IMR-90 (cell line): ENCODE data around the gene TBC1D22A. TPM values are rescaled to one million over a fixed set of nuclear protein-coding genes. Genes with fewer than 3 reads are reported as not detected.
A peak's percentile ranks its signal among the peaks of the same experiment; 100 is the strongest.

Experiments used
- ATAC-seq: fragments of 200-7000 bp; cut with Tn5 transposase; 2 replicates; pipeline ENCODE4 v1.9.1; 2020; ENCODE audit warnings: low read depth, mild to moderate bottlenecking, moderate library complexity
- BruUV-seq: library from RNA; stranded (reverse); fragments of 400-500 nt; replicated peaks from 2 replicates; lab custom pipeline; 2021; lab: Mats Ljungman, UMichigan
- CTCF ChIA-PET: fragments of 300-600 bp; formaldehyde crosslinking; extraction: SDS; loops from one replicate; lab custom pipeline; 2021; ENCODE audit warnings: antibody characterized with exemption; lab: Yijun Ruan, JAX
- POLR2A ChIA-PET: fragments of 300-600 bp; sonication (Branson Sonifier 250); formaldehyde crosslinking; loops from one replicate; lab custom pipeline; 2022; ENCODE audit warnings: antibody characterized with exemption; ENCODE audit not compliant: unreplicated experiment; lab: Charles Lee
- DNase-seq: peaks from one replicate; pipeline ENCODE4 v3.0.0; 2013
- H2AFZ ChIP-seq: replicated peaks from 2 replicates; pipeline ENCODE3; 2013; ENCODE audit warnings: low read length, mild to moderate bottlenecking; ENCODE audit not compliant: poor library complexity
- H2AK5ac ChIP-seq: 2 replicates; pipeline ENCODE4 v1.6.1; 2013; ENCODE audit warnings: low read depth, low read length, inconsistent platforms
- H2AK9ac ChIP-seq: replicated peaks from 2 replicates; pipeline ENCODE3; 2013; ENCODE audit warnings: mild to moderate bottlenecking, low read depth, low read length, moderate library complexity; ENCODE audit not compliant: poor library complexity
- H2BK120ac ChIP-seq: 2 replicates; pipeline ENCODE4 v1.6.1; 2013; ENCODE audit warnings: low read depth, low read length, inconsistent platforms
- H2BK15ac ChIP-seq: 3 replicates; pipeline ENCODE4 v1.6.1; 2013; ENCODE audit warnings: low read depth, low read length, inconsistent platforms
- H2BK20ac ChIP-seq: 2 replicates; pipeline ENCODE4 v1.6.1; 2013; ENCODE audit warnings: low read depth, mild to moderate bottlenecking, inconsistent platforms, low read length, moderate library complexity
- H2BK5ac ChIP-seq: 2 replicates; pipeline ENCODE4 v1.6.1; 2013; ENCODE audit warnings: mild to moderate bottlenecking, low read depth, low read length, inconsistent platforms; ENCODE audit not compliant: poor library complexity, severe bottlenecking
- H3K14ac ChIP-seq: replicated peaks from 2 replicates; pipeline ENCODE4 v1.6.1; 2013; ENCODE audit warnings: low read depth, low read length, inconsistent platforms
- H3K18ac ChIP-seq: 2 replicates; pipeline ENCODE4 v1.6.1; 2013; ENCODE audit warnings: low read depth, low read length, control low read depth
- H3K23ac ChIP-seq: 2 replicates; pipeline ENCODE4 v1.6.1; 2013; ENCODE audit warnings: low read depth, low read length, inconsistent platforms
- H3K27ac ChIP-seq: 2 replicates; pipeline ENCODE4 v1.5.1; 2013; ENCODE audit warnings: mild to moderate bottlenecking, control low read depth, low read length; ENCODE audit not compliant: insufficient read depth
- H3K27me3 ChIP-seq: 2 replicates; pipeline ENCODE4 v1.6.1; 2013; ENCODE audit warnings: low read length; ENCODE audit not compliant: control insufficient read depth, insufficient read depth
- H3K36me3 ChIP-seq: 2 replicates; pipeline ENCODE4 v1.6.1; 2013; ENCODE audit warnings: low read length, mixed read lengths; ENCODE audit not compliant: control insufficient read depth, insufficient read depth
- H3K4ac ChIP-seq: 2 replicates; pipeline ENCODE4 v1.6.1; 2013; ENCODE audit warnings: low read depth, low read length, inconsistent platforms
- H3K4me1 ChIP-seq: 2 replicates; pipeline ENCODE4 v1.6.1; 2013; ENCODE audit warnings: low read length, mixed read lengths; ENCODE audit not compliant: control insufficient read depth, insufficient read depth
- H3K4me2 ChIP-seq: 2 replicates; pipeline ENCODE4 v1.6.1; 2013; ENCODE audit warnings: low read depth, mild to moderate bottlenecking, control low read depth, low read length, moderate library complexity
- H3K4me3 ChIP-seq: 2 replicates; pipeline ENCODE4 v1.5.1; 2013; ENCODE audit warnings: low read depth, mild to moderate bottlenecking, control low read depth, low read length, moderate library complexity; ENCODE audit not compliant: insufficient read depth
- H3K56ac ChIP-seq: 2 replicates; pipeline ENCODE4 v1.6.1; 2013; ENCODE audit warnings: low read length, inconsistent platforms; ENCODE audit not compliant: insufficient read depth; ENCODE audit errors: extremely low read depth
- H3K79me1 ChIP-seq, 2 experiments: 2 replicates each; pipeline ENCODE4 v1.6.1; 2013; ENCODE audit warnings: low read length in 2 of 2, inconsistent platforms in 1 of 2, low read depth in 1 of 2
- H3K9ac ChIP-seq: 2 replicates; pipeline ENCODE4 v1.6.1; 2013; ENCODE audit warnings: low read depth, low read length, control low read depth
- H3K9me1 ChIP-seq: 2 replicates; pipeline ENCODE4 v1.6.1; 2013; ENCODE audit warnings: low read length, inconsistent platforms; ENCODE audit not compliant: insufficient read depth
- H3K9me3 ChIP-seq: 2 replicates; pipeline ENCODE4 v1.6.1; 2013; ENCODE audit warnings: low read length; ENCODE audit not compliant: control insufficient read depth, insufficient read depth
- H4K20me1 ChIP-seq: 2 replicates; pipeline ENCODE4 v1.6.1; 2013; ENCODE audit warnings: low read length, inconsistent platforms; ENCODE audit not compliant: insufficient read depth
- H4K5ac ChIP-seq: 2 replicates; pipeline ENCODE4 v1.6.1; 2013; ENCODE audit warnings: mild to moderate bottlenecking, low read depth, low read length, control low read depth
- H4K8ac ChIP-seq, 2 experiments: 2 replicates each; pipeline ENCODE4 v1.6.1; 2013; ENCODE audit warnings: low read depth in 2 of 2, low read length in 2 of 2, control low read depth in 1 of 2, inconsistent platforms in 1 of 2
- H4K91ac ChIP-seq: 2 replicates; pipeline ENCODE4 v1.6.1; 2013; ENCODE audit warnings: low read depth, low read length, inconsistent platforms; ENCODE audit not compliant: insufficient read depth
- BHLHE40 ChIP-seq: fragments of 150-350 bp; IDR thresholded peaks from 2 replicates; pipeline ENCODE4 v1.6.1; 2016; ENCODE audit warnings: mild to moderate bottlenecking, low read depth, low read length
- CHD1 ChIP-seq: IDR thresholded peaks from 2 replicates; pipeline ENCODE4 v1.6.1; 2012; ENCODE audit warnings: low read depth, low read length, improper control_type of control experiment
- CTCF ChIP-seq: conservative IDR thresholded peaks from 2 replicates; pipeline ENCODE4 v1.5.1; 2012; ENCODE audit warnings: mild to moderate bottlenecking, low read depth, low read length, improper control_type of control experiment
- ELK1 ChIP-seq: fragments of 150-350 bp; IDR thresholded peaks from 2 replicates; pipeline ENCODE4 v1.6.1; 2016; ENCODE audit warnings: low read depth, mild to moderate bottlenecking, low read length, moderate library complexity, borderline replicate concordance
- MAZ ChIP-seq: IDR thresholded peaks from 2 replicates; pipeline ENCODE4 v1.6.1; 2012; ENCODE audit warnings: low read depth, mild to moderate bottlenecking, low read length, improper control_type of control experiment, moderate library complexity, borderline replicate concordance
- MXI1 ChIP-seq: IDR thresholded peaks from 2 replicates; pipeline ENCODE4 v1.6.1; 2012; ENCODE audit warnings: low read depth, mild to moderate bottlenecking, low read length, moderate library complexity, borderline replicate concordance
- POLR2A ChIP-seq: IDR thresholded peaks from 2 replicates; pipeline ENCODE4 v1.6.1; 2012; ENCODE audit warnings: mild to moderate bottlenecking, low read depth, low read length
- RAD21 ChIP-seq: IDR thresholded peaks from 2 replicates; pipeline ENCODE4 v1.6.1; 2012; ENCODE audit warnings: low read length, improper control_type of control experiment
- RCOR1 ChIP-seq: IDR thresholded peaks from 2 replicates; pipeline ENCODE4 v1.6.1; 2012; ENCODE audit warnings: mild to moderate bottlenecking, low read length, improper control_type of control experiment; ENCODE audit not compliant: insufficient replicate concordance
- RFX5 ChIP-seq: IDR thresholded peaks from 2 replicates; pipeline ENCODE4 v1.8.0; 2012; ENCODE audit warnings: low read depth, mild to moderate bottlenecking, low read length, moderate library complexity
- USF2 ChIP-seq: fragments of 150-350 bp; IDR thresholded peaks from 2 replicates; pipeline ENCODE4 v1.6.1; 2017; ENCODE audit warnings: mild to moderate bottlenecking, antibody characterized with exemption, low read length, low read depth
- WGBS, 2 experiments: methylation state at CpG; one replicate each; pipeline versions ENCODE4 v1.1.5 to v1.1.7; 2013; ENCODE audit warnings: missing lambda C conversion rate in 2 of 2; ENCODE audit not compliant: insufficient read length in 1 of 2; ENCODE audit errors: extremely low coverage in 2 of 2; 5-methylcytosine and 5-hydroxymethylcytosine counted together
- dilution Hi-C: fragments of 300-500 bp; cut with HindIII; formaldehyde crosslinking; loops from one replicate; pipeline ENCODE4 v1.14.3; 2018; ENCODE audit warnings: low sequenced_read_pairs; ENCODE audit not compliant: unreplicated experiment
- in situ Hi-C: fragments of 300-500 bp; cut with MboI; formaldehyde crosslinking; loops from 3 replicates; pipeline ENCODE4 v1.14.3; 2019; ENCODE audit warnings: low sequenced_read_pairs, inconsistent platforms, mixed read lengths
- intact Hi-C: fragments of 100-400 bp; cut with micrococcal nuclease; formaldehyde crosslinking; loops from 2 replicates; pipeline ENCODE4 v1.10.0; 2022
- polyA plus RNA-seq, 3 experiments: library from polyadenylated mRNA; depleted of rRNA; stranded (reverse); fragments of >200 nt; gene quantifications; 2 replicates each; pipeline ENCODE4 v1.2.3, GENCODE V29; 2012; ENCODE audit warnings: low replicate concordance in 1 of 3
- total RNA-seq: library from RNA; depleted of rRNA; stranded (reverse); fragments of >200 nt; gene quantifications from 2 replicates; pipeline ENCODE4 v1.2.3, GENCODE V29; 2012

The TBC1D22A gene
- total and polyA plus RNA-seq, 2 of the 4 experiments (the other 2 are of a cell fraction): 9.0 to 16.7 TPM

- H3K9ac ChIP-seq: no peak overlapping the region
- ATAC-seq: peak; percentile 83
- dilution Hi-C loops (no loop called here), in situ Hi-C loops (no loop called here), intact Hi-C loops (loop anchor here (10.0 kb wide), 1 partner anchor 310 kb away; no protein-coding TSS in a partner anchor)
- no peak overlapping the region for H3K18ac ChIP-seq
- CTCF ChIA-PET: no interaction called here
- H3K4me3 ChIP-seq: peak overlapping the region; percentile 19; the same call in 1 of the 2 replicates
- peak overlapping the region; percentile 84 for H3K4me2 ChIP-seq
- H2BK120ac ChIP-seq: 0 out of 2 replicates have a peak overlapping the region, but pooled peaks have one; percentile 41
- POLR2A ChIA-PET: no interaction called here
- H4K20me1 ChIP-seq: no peaks in the 10 kb centered on the region
- H3K36me3 ChIP-seq: peaks cover 3% of the 10 kb centered on the region; the same call in 1 of the 2 replicates
- peak overlapping the region; percentile 43 for H2AK9ac ChIP-seq
- WGBS, 2 experiments: 13% methylated on average over 4 of the region's 19 CpGs; no CpG with 5 or more reads in 1 of the 2 experiments
- H3K14ac ChIP-seq: no peak overlapping the region; the same call in 1 of the 2 replicates
- no peak overlapping the region for H2BK15ac ChIP-seq
- H2BK5ac ChIP-seq: peak overlapping the region; percentile 2
- peak overlapping the region; percentile 52; the same call in 1 of the 2 replicates for H3K23ac ChIP-seq
- peak overlapping the region; percentile 27; the same call in 1 of the 2 replicates for H4K5ac ChIP-seq
- peaks cover 0 to 5% of the 10 kb centered on the region in 2 experiments; a peak in 1 of 4 replicates for H3K79me1 ChIP-seq
- peak; percentile 82 for DNase-seq
- BruUV-seq: no TSS peak
- TF ChIP-seq ELK1 (no peak), CHD1 (no peak), BHLHE40 (0 out of 2 replicates have a peak, but pooled peaks have one; percentile 6), MXI1 (peak; percentile 68; the same call in 1 of the 2 replicates), CTCF (0 out of 2 replicates have a peak, but pooled peaks have one; percentile 12), RFX5 (no peak), USF2 (no peak), MAZ (peak; percentile 51; the same call in 1 of the 2 replicates), POLR2A (no peak), RAD21 (peak; percentile 21; the same call in 1 of the 2 replicates), RCOR1 (peak; percentile 29)
- peaks cover 16% of the 10 kb centered on the region for H3K4me1 ChIP-seq
- H2BK20ac ChIP-seq: no peak overlapping the region
- peak overlapping the region; percentile 12; the same call in 1 of the 2 replicates for H2AK5ac ChIP-seq
- peaks cover 11% of the 10 kb centered on the region for H3K9me1 ChIP-seq
- peak overlapping the region; percentile 59 for H3K4ac ChIP-seq
- H3K56ac ChIP-seq: no peak overlapping the region
- 0 out of 2 replicates have a peak overlapping the region, but pooled peaks have one; percentile 47 for H4K91ac ChIP-seq
- H3K27ac ChIP-seq: peak overlapping the region; percentile 19; the same call in 1 of the 2 replicates
- no peaks in the 10 kb centered on the region for H3K27me3 ChIP-seq
- peaks cover 2% of the 10 kb centered on the region; the same call in 1 of the 2 replicates for H3K9me3 ChIP-seq
- peak overlapping the region; percentile 7 to 73; a peak in 3 of 4 replicates for H4K8ac ChIP-seq
- H2AFZ ChIP-seq: peak overlapping the region; percentile 89
Measured at GRCh38 chr22:47154621-47155081, 392.2 kb downstream of the TBC1D22A start.
